Esophagus squamous epithelium (tissue), 4 donors: ENCODE data around the gene SMIM35.

Experiments used
- POLR2A ChIP-seq, 4 donors: fragments of 450-650 bp; IDR thresholded peaks; one replicate each; pipeline ENCODE4 v1.6.1; 2017; ENCODE audit warnings: antibody characterized with exemption in 4 of 4, mild to moderate bottlenecking in 4 of 4, moderate library complexity in 3 of 4
- TF ChIP-seq, protein P1 (sequence below), 6 experiments: fragments of 450-650 bp in 4 of 6; fragments of 200-600 bp in 2 of 6; sonication (generic) in 2 of 6; IDR thresholded peaks; one replicate each; pipeline ENCODE4 v1.5.1; 2016 to 2019; ENCODE audit warnings: antibody characterized with exemption in 6 of 6, mild to moderate bottlenecking in 4 of 6, moderate library complexity in 4 of 6

DNA sequence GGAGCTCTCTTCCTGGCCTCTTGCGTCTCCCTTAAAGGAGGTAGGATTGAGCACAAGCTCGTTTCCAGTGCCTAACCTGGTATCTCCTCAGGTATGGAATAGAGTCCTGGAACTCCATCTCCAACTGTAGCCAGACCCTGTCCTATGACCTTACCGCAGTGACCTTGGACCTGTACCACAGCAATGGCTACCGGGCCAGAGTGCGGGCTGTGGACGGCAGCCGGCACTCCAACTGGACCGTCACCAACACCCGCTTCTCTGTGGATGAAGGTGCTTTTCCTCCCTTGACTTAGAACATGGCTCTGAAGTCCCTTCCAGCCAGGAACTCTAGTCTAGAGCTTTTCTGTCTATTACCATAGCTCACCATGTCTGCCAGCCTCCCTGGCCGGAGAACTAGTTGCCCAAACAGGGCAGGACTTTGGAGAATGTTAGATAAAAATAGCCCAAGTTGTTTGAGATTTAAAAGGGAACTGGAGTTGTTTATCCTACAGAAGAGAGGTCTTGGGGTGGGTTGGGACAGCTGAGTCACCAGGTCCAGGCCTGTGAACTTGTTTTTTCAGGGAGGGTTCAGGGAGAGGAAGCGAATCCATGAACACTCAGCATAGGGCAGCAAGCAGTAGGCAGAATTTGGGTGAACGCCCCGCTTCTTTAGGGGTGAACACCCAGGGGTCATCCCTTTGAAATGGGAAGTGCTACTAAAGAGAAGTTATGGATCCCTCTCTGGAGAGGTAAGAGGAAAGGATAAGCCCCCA lies 97.2 kb downstream of the SMIM35 start:
- TF ChIP-seq, protein P1, sequence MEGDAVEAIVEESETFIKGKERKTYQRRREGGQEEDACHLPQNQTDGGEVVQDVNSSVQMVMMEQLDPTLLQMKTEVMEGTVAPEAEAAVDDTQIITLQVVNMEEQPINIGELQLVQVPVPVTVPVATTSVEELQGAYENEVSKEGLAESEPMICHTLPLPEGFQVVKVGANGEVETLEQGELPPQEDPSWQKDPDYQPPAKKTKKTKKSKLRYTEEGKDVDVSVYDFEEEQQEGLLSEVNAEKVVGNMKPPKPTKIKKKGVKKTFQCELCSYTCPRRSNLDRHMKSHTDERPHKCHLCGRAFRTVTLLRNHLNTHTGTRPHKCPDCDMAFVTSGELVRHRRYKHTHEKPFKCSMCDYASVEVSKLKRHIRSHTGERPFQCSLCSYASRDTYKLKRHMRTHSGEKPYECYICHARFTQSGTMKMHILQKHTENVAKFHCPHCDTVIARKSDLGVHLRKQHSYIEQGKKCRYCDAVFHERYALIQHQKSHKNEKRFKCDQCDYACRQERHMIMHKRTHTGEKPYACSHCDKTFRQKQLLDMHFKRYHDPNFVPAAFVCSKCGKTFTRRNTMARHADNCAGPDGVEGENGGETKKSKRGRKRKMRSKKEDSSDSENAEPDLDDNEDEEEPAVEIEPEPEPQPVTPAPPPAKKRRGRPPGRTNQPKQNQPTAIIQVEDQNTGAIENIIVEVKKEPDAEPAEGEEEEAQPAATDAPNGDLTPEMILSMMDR (IDR thresholded peaks at IDR 0.05), result no peak
- TF ChIP-seq POLR2A (IDR thresholded peaks at IDR 0.05), result no peak
